ENCODE data around the gene TRIM41.

TRIM41 gene

GRCh38 chr5:181221105-181221791, 1.8 kb upstream of the TRIM41 start:
- 70 to 72% methylated on average over 27 of the region's 27 CpGs for WGBS, 2 experiments
- Histone ChIP-seq H3K36me3 (ENCODE audit: control insufficient read depth, insufficient read depth, low read length) (no peaks in the 10 kb centered on the region), H3K9me3 (ENCODE audit: control insufficient read depth, low read length) (no peaks in the 10 kb centered on the region), H3K27me3 (ENCODE audit: control insufficient read depth, insufficient read depth, low read length, poor library complexity, severe bottlenecking) (peaks cover 18% of the 10 kb centered on the region), H3K27ac (ENCODE audit: insufficient read depth, low read depth, low read length, poor library complexity, severe bottlenecking) (no peak overlapping the region), H3K4me1 (ENCODE audit: control insufficient read depth, insufficient read depth, low read length) (peaks cover 4% of the 10 kb centered on the region), H3K4me3 (ENCODE audit: insufficient read depth, low read depth, low read length) (peak overlapping the region; percentile 82)

GRCh38 chr5:181221792-181222629, 1.1 kb upstream of the TRIM41 start:
- peaks cover 3% of the 10 kb centered on the region for H3K36me3 ChIP-seq (ENCODE audit: control insufficient read depth, insufficient read depth, low read length)
- WGBS, 2 experiments = 2 to 3% methylated on average over 50 of the region's 50 CpGs
- peaks cover 11% of the 10 kb centered on the region for H3K27me3 ChIP-seq (ENCODE audit: control insufficient read depth, insufficient read depth, low read length, poor library complexity, severe bottlenecking)
- peaks cover 4% of the 10 kb centered on the region for H3K4me1 ChIP-seq (ENCODE audit: control insufficient read depth, insufficient read depth, low read length)
- peak overlapping the region; percentile 66 for H3K27ac ChIP-seq (ENCODE audit: insufficient read depth, low read depth, low read length, poor library complexity, severe bottlenecking)
- peak overlapping the region; percentile 82 for H3K4me3 ChIP-seq (ENCODE audit: insufficient read depth, low read depth, low read length)
- H3K9me3 ChIP-seq (ENCODE audit: control insufficient read depth, low read length) = no peaks in the 10 kb centered on the region

GRCh38 chr5:181222630-181223057, 437 bp upstream of the TRIM41 start:
- H3K36me3 ChIP-seq (ENCODE audit: control insufficient read depth, insufficient read depth, low read length) = peaks cover 3% of the 10 kb centered on the region
- 0 to 1% methylated on average over 15 to 17 of the region's 18 CpGs for WGBS, 2 experiments
- no peaks in the 10 kb centered on the region for H3K9me3 ChIP-seq (ENCODE audit: control insufficient read depth, low read length)
- H3K27me3 ChIP-seq (ENCODE audit: control insufficient read depth, insufficient read depth, low read length, poor library complexity, severe bottlenecking) = peaks cover 5% of the 10 kb centered on the region
- peaks cover 4% of the 10 kb centered on the region for H3K4me1 ChIP-seq (ENCODE audit: control insufficient read depth, insufficient read depth, low read length)
- peak overlapping the region; percentile 82 for H3K4me3 ChIP-seq (ENCODE audit: insufficient read depth, low read depth, low read length)
- H3K27ac ChIP-seq (ENCODE audit: insufficient read depth, low read depth, low read length, poor library complexity, severe bottlenecking) = peak overlapping the region; percentile 66

- Histone ChIP-seq H3K27me3 (ENCODE audit: control insufficient read depth, insufficient read depth, low read length, poor library complexity, severe bottlenecking) (no peaks in the 10 kb centered on the region), H3K4me3 (ENCODE audit: insufficient read depth, low read depth, low read length) (peak overlapping the region; percentile 82), H3K9me3 (ENCODE audit: control insufficient read depth, low read length) (no peaks in the 10 kb centered on the region), H3K4me1 (ENCODE audit: control insufficient read depth, insufficient read depth, low read length) (peaks cover 4% of the 10 kb centered on the region), H3K27ac (ENCODE audit: insufficient read depth, low read depth, low read length, poor library complexity, severe bottlenecking) (peak overlapping the region; percentile 79), H3K36me3 (ENCODE audit: control insufficient read depth, insufficient read depth, low read length) (peaks cover 3% of the 10 kb centered on the region)
- WGBS, 2 experiments = 4% methylated on average over 31 of the region's 31 CpGs
These were observed 778 bp downstream of the TRIM41 start for GRCh38 chr5:181223729-181224389.

- H3K9me3 ChIP-seq (ENCODE audit: control insufficient read depth, low read length) = no peaks in the 10 kb centered on the region
- peaks cover 4% of the 10 kb centered on the region for H3K4me1 ChIP-seq (ENCODE audit: control insufficient read depth, insufficient read depth, low read length)
- H3K4me3 ChIP-seq (ENCODE audit: insufficient read depth, low read depth, low read length) = peak overlapping the region; percentile 82
- 90 to 91% methylated on average over 22 of the region's 22 CpGs for WGBS, 2 experiments
- H3K27me3 ChIP-seq (ENCODE audit: control insufficient read depth, insufficient read depth, low read length, poor library complexity, severe bottlenecking) = no peaks in the 10 kb centered on the region
- H3K27ac ChIP-seq (ENCODE audit: insufficient read depth, low read depth, low read length, poor library complexity, severe bottlenecking) = peak overlapping the region; percentile 79
- H3K36me3 ChIP-seq (ENCODE audit: control insufficient read depth, insufficient read depth, low read length) = peaks cover 4% of the 10 kb centered on the region
These were observed 1.5 kb downstream of the TRIM41 start for GRCh38 chr5:181224390-181225229.

- Histone ChIP-seq H3K4me1 (ENCODE audit: control insufficient read depth, insufficient read depth, low read length) (no peaks in the 10 kb centered on the region), H3K27me3 (ENCODE audit: control insufficient read depth, insufficient read depth, low read length, poor library complexity, severe bottlenecking) (no peaks in the 10 kb centered on the region), H3K4me3 (ENCODE audit: insufficient read depth, low read depth, low read length) (no peak overlapping the region), H3K36me3 (ENCODE audit: control insufficient read depth, insufficient read depth, low read length) (peaks cover 22% of the 10 kb centered on the region), H3K9me3 (ENCODE audit: control insufficient read depth, low read length) (no peaks in the 10 kb centered on the region), H3K27ac (ENCODE audit: insufficient read depth, low read depth, low read length, poor library complexity, severe bottlenecking) (no peak overlapping the region)
- 93 to 94% methylated on average over 13 of the region's 13 CpGs for WGBS, 2 experiments
These were observed 6.9 kb downstream of the TRIM41 start for GRCh38 chr5:181229996-181230395.

GRCh38 chr5:181230551-181230950, 7.5 kb downstream of the TRIM41 start:
- no peak overlapping the region for H3K27ac ChIP-seq (ENCODE audit: insufficient read depth, low read depth, low read length, poor library complexity, severe bottlenecking)
- WGBS, 2 experiments = 92 to 95% methylated on average over 6 of the region's 6 CpGs
- H3K36me3 ChIP-seq (ENCODE audit: control insufficient read depth, insufficient read depth, low read length) = peaks cover 22% of the 10 kb centered on the region
- H3K4me3 ChIP-seq (ENCODE audit: insufficient read depth, low read depth, low read length) = no peak overlapping the region
- H3K27me3 ChIP-seq (ENCODE audit: control insufficient read depth, insufficient read depth, low read length, poor library complexity, severe bottlenecking) = no peaks in the 10 kb centered on the region
- no peaks in the 10 kb centered on the region for H3K4me1 ChIP-seq (ENCODE audit: control insufficient read depth, insufficient read depth, low read length)
- no peaks in the 10 kb centered on the region for H3K9me3 ChIP-seq (ENCODE audit: control insufficient read depth, low read length)

GRCh38 chr5:181231432-181231831, 8.4 kb downstream of the TRIM41 start:
- H3K27ac ChIP-seq (ENCODE audit: insufficient read depth, low read depth, low read length, poor library complexity, severe bottlenecking) = no peak overlapping the region
- H3K27me3 ChIP-seq (ENCODE audit: control insufficient read depth, insufficient read depth, low read length, poor library complexity, severe bottlenecking) = no peaks in the 10 kb centered on the region
- no peaks in the 10 kb centered on the region for H3K9me3 ChIP-seq (ENCODE audit: control insufficient read depth, low read length)
- no peaks in the 10 kb centered on the region for H3K4me1 ChIP-seq (ENCODE audit: control insufficient read depth, insufficient read depth, low read length)
- no peak overlapping the region for H3K4me3 ChIP-seq (ENCODE audit: insufficient read depth, low read depth, low read length)
- H3K36me3 ChIP-seq (ENCODE audit: control insufficient read depth, insufficient read depth, low read length) = peaks cover 30% of the 10 kb centered on the region
- WGBS, 2 experiments = 92 to 94% methylated on average over 7 of the region's 7 CpGs

GRCh38 chr5:181232593-181232992, 9.5 kb downstream of the TRIM41 start:
- Histone ChIP-seq H3K9me3 (ENCODE audit: control insufficient read depth, low read length) (no peaks in the 10 kb centered on the region), H3K27me3 (ENCODE audit: control insufficient read depth, insufficient read depth, low read length, poor library complexity, severe bottlenecking) (no peaks in the 10 kb centered on the region), H3K36me3 (ENCODE audit: control insufficient read depth, insufficient read depth, low read length) (peaks cover 39% of the 10 kb centered on the region), H3K4me3 (ENCODE audit: insufficient read depth, low read depth, low read length) (no peak overlapping the region), H3K27ac (ENCODE audit: insufficient read depth, low read depth, low read length, poor library complexity, severe bottlenecking) (no peak overlapping the region), H3K4me1 (ENCODE audit: control insufficient read depth, insufficient read depth, low read length) (no peaks in the 10 kb centered on the region)
- 93 to 95% methylated on average over 18 of the region's 18 CpGs for whole genome bisulfite sequencing, 2 experiments

Measured in ectodermal cell (in vitro differentiated cells).